ENCODE data around the gene PLIN5. TPM values are rescaled to one million over a fixed set of nuclear protein-coding genes. Genes with fewer than 3 reads are reported as not detected.

The PLIN5 gene
- total RNA-seq, 1 donor from 2014 or later = 73.5 TPM

DNA sequence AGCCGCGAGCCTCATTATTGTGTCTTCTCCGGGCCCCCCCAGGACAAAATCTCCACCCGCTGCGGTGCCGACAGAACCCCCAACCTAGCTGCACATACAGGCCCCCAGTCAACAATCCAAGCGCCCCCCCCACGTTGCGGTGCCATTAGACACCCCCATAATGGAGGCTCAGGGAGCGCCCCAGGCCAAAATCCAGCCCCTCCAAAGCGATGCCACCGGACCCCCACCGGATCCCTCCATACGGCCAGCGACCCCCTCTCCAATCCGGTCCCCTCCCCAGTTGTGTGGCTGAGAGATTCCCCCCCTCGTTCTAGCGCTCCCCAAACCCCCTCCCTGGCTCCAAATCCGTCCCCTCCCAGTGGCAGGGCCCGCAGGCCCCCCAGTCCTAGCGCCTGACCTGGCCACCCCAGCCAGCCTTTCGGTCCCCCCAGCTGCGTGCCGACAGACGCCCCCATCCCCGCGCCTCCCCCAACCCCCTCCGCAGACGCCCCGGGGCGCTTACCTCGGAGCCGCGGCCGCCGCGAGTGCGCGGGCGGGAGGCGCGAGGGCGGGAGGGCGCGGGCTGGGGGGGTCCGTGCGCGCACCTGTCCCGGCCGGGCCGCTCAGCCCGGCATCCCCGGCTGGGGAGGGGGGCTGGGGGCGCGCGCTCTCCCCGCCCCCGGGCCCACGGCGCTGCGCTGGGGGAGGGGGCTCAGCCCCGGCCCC is 46.1 kb upstream of the PLIN5 start:
- TF ChIP-seq, protein P1, sequence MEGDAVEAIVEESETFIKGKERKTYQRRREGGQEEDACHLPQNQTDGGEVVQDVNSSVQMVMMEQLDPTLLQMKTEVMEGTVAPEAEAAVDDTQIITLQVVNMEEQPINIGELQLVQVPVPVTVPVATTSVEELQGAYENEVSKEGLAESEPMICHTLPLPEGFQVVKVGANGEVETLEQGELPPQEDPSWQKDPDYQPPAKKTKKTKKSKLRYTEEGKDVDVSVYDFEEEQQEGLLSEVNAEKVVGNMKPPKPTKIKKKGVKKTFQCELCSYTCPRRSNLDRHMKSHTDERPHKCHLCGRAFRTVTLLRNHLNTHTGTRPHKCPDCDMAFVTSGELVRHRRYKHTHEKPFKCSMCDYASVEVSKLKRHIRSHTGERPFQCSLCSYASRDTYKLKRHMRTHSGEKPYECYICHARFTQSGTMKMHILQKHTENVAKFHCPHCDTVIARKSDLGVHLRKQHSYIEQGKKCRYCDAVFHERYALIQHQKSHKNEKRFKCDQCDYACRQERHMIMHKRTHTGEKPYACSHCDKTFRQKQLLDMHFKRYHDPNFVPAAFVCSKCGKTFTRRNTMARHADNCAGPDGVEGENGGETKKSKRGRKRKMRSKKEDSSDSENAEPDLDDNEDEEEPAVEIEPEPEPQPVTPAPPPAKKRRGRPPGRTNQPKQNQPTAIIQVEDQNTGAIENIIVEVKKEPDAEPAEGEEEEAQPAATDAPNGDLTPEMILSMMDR (IDR thresholded peaks at IDR 0.05; ENCODE audit: borderline replicate concordance) = no peak
- Histone ChIP-seq H3K36me3 (no peaks in the 10 kb centered on the region), H3K4me1 (peaks cover 26% of the 10 kb centered on the region), H3K4me3 (peak overlapping the region; percentile 61), H3K9me3 (replicated peaks) (no peaks in the 10 kb centered on the region), H3K27ac (replicated peaks) (no peak overlapping the region), H3K27me3 (ENCODE audit: low read depth) (peaks cover 81% of the 10 kb centered on the region)
- no peak for DNase-seq
- intact Hi-C loops (cut with micrococcal nuclease) = no loop called here

DNA sequence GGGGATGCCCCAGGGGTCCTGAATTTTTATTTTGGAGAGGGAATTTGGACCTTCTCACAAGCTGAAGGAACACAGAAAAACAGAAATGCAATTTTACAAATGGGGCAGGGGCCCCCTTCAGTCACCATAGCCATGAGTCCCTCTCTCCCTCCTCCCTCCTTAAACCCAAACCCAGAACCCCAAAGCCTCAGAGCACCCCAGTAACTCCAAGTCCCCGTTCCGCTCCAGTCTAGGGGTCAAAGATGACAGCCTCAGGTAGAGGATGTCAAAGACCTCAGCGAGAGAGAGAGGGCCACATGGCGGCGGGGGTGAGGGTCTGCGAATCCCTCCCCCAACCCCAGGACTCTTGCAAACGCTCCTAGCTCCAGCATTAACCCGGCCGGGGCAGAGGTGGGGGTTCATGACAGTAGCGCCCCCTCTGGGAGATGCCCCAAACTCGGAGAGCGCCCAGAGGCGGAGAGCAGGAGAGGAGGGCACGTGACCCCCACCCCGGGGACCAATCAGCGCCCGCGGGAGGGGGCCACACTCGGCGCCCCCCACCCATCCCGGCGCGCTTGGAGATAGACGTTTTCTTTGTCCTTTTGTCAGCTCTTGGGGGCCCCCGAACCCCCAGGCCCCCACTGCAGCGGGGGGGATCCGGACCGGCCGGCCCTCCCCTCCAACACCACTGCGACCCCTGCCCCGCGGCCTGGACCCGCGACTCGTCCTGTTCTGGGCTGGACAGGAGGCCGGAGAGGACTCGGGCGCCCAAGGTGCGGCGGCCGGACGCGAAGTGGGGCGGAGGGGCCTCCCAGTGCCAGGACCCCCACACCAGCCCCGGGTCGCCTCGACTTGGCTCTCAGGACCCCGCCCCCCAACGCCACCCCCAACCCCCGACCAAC is 45.2 kb upstream of the PLIN5 start:
- H3K4me3 ChIP-seq = peak overlapping the region; percentile 61
- peak overlapping the region; percentile 12 for H3K27ac ChIP-seq (replicated peaks)
- peaks cover 34% of the 10 kb centered on the region for H3K4me1 ChIP-seq
- H3K9me3 ChIP-seq (replicated peaks) = no peaks in the 10 kb centered on the region
- H3K27me3 ChIP-seq (ENCODE audit: low read depth) = peaks cover 81% of the 10 kb centered on the region
- no peak for DNase-seq
- TF ChIP-seq, protein P1 (IDR thresholded peaks at IDR 0.05; ENCODE audit: borderline replicate concordance) = no peak
- intact Hi-C loops (cut with micrococcal nuclease) = no loop called here
- no peaks in the 10 kb centered on the region for H3K36me3 ChIP-seq

DNA sequence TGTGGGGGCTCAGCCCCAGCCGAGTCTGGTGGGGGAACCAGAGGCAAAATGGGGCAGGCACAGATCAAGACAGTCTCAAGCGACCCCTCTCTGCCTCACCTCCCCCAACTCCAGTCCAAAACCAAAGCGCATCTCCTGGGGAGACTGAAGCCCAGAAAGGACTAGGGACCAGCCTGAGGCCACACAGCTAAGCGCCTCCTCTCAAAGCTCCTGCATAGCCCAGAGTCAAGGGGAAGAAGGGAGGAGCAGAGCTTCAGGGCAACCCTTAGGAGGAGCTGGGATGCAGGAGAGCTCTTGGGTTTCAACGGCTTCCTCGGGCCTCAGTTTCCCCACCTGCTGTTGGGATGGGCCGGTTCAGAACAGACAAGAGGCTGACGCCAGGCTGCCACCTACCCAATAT is 44.4 kb upstream of the PLIN5 start:
- H3K27ac ChIP-seq (replicated peaks) = no peak overlapping the region
- no peak for DNase-seq
- H3K9me3 ChIP-seq (replicated peaks) = no peaks in the 10 kb centered on the region
- no peaks in the 10 kb centered on the region for H3K36me3 ChIP-seq
- H3K4me3 ChIP-seq = no peak overlapping the region
- peaks cover 81% of the 10 kb centered on the region for H3K27me3 ChIP-seq (ENCODE audit: low read depth)
- peaks cover 36% of the 10 kb centered on the region for H3K4me1 ChIP-seq
- intact Hi-C loops (cut with micrococcal nuclease) = loop anchor here (5.0 kb wide), 1 partner anchor 58 kb away; the partner anchor contains the start of gene TNFAIP8L1
- TF ChIP-seq, protein P1 (IDR thresholded peaks at IDR 0.05; ENCODE audit: borderline replicate concordance) = no peak

DNA sequence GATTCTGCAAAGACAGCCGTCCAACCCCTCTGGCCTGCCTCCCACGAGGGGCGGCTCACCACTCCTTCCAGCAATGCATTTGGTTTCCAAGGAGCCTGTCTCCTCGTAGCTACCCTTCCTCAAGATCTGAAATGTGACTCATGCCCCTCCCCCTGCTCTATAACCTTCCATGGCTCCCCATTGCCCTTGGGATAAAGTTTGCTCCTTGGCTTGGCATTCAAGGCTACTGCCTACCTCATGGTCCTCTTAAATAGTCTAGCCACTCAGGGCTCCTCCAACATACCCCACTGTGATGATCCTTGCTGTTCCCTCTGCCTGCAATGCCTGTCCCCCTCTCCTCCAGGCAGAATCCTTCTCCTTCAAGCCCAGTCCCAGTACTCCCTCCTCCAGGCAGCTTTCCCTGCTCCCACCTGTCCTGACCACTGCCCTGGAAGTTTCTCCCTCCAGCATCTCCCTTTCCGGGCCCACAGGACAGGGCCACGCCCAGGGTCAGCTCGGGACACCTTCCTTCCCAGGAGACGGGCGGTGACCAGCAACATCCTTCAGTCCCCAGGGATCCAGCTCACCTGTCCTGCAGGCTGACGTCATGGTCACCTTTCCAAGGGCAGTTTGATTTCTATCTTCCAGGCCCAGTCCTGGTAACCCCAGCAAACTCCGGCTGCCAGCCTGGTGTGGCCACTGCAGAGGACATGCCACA is 43.7 kb upstream of the PLIN5 start:
- H3K27me3 ChIP-seq (ENCODE audit: low read depth) = peaks cover 80% of the 10 kb centered on the region

More for the DNA sequence above, 43.7 kb upstream of the PLIN5 start:
- Histone ChIP-seq H3K4me3 (no peak overlapping the region), H3K36me3 (no peaks in the 10 kb centered on the region), H3K4me1 (peaks cover 34% of the 10 kb centered on the region), H3K27ac (replicated peaks) (no peak overlapping the region), H3K9me3 (replicated peaks) (no peaks in the 10 kb centered on the region)
- intact Hi-C loops (cut with micrococcal nuclease) = loop anchor here (5.0 kb wide), 1 partner anchor 59 kb away; the partner anchor contains the start of gene TNFAIP8L1
- TF ChIP-seq, protein P1 (IDR thresholded peaks at IDR 0.05; ENCODE audit: borderline replicate concordance) = no peak
- DNase-seq = no peak
